K562 (cell line): Measurements from ENCODE around the gene TTYH2. TPM values are rescaled to one million over a fixed set of nuclear protein-coding genes. Genes with fewer than 3 reads are reported as not detected.

ENCODE experiments used
- ADNP ChIP-seq: fragments of 200-800 bp; sonication (Bioruptor generic); IDR thresholded peaks from 2 replicates; pipeline ENCODE4 v1.6.1; 2016; ENCODE audit warnings: missing genetic modification characterization, missing compliant biosample characterization
- BMI1 ChIP-seq: fragments of 150-350 bp; IDR thresholded peaks from 2 replicates; pipeline ENCODE4 v1.6.1; 2014; ENCODE audit warnings: low read length
- BRCA1 ChIP-seq, 2 experiments: fragments of 450-650 bp in 1 of 2; sonication (generic) in 1 of 2; formaldehyde crosslinking in 1 of 2; IDR thresholded peaks; 2 replicates each; pipeline versions ENCODE4 v1.5.0 to v1.6.1; 2017 to 2020; ENCODE audit warnings: mild to moderate bottlenecking in 1 of 2, missing genetic modification reagents in 1 of 2
- BRD9 ChIP-seq: fragments of 450-650 bp; IDR thresholded peaks from 2 replicates; pipeline ENCODE4 v1.6.1; 2018; ENCODE audit warnings: low read depth; ENCODE audit not compliant: partially characterized antibody
- CAMTA2 ChIP-seq: fragments of 250-450 bp; sonication (Bioruptor Pico); conservative IDR thresholded peaks from 2 replicates; pipeline ENCODE4 v1.5.1; 2022
- CBX3 ChIP-seq, 2 experiments: IDR thresholded peaks; 1 replicate in 1 of 2; 2 replicates in 1 of 2; pipeline ENCODE4 v1.6.1; 2012; ENCODE audit warnings: inconsistent platforms in 2 of 2, low read length in 2 of 2, borderline replicate concordance in 1 of 2, control low read depth in 1 of 2
- E2F5 ChIP-seq: sonication (generic); formaldehyde crosslinking; IDR thresholded peaks from 2 replicates; pipeline ENCODE4 v1.8.0; 2022; ENCODE audit warnings: mild to moderate bottlenecking, missing genetic modification reagents
- FOXP1 ChIP-seq: sonication (generic); formaldehyde crosslinking; IDR thresholded peaks from 2 replicates; pipeline ENCODE4 v1.8.0; 2022; ENCODE audit warnings: mild to moderate bottlenecking, missing genetic modification reagents
- RNF2 ChIP-seq: sonication (generic); IDR thresholded peaks from 2 replicates; pipeline ENCODE4 v1.6.1; 2016
- SIX5 ChIP-seq, 2 experiments: IDR thresholded peaks; 2 replicates each; pipeline ENCODE4 v1.6.1; 2011; ENCODE audit warnings: low read length in 2 of 2, borderline replicate concordance in 1 of 2, low read depth in 1 of 2, mild to moderate bottlenecking in 1 of 2, moderate library complexity in 1 of 2; ENCODE audit not compliant: insufficient read depth in 1 of 2
- SNRNP70 ChIP-seq: fragments of 200-400 bp; formaldehyde crosslinking; optimal IDR thresholded peaks from 2 replicates; pipeline ENCODE3; 2017; ENCODE audit warnings: low read depth, low read length
- ZKSCAN1 ChIP-seq: fragments of 150-350 bp; IDR thresholded peaks from 2 replicates; pipeline ENCODE4 v1.6.1; 2016; ENCODE audit warnings: low read depth, low read length
- ZNF347 ChIP-seq: fragments of 450-650 bp; formaldehyde crosslinking; IDR thresholded peaks from 2 replicates; pipeline ENCODE4 v1.4.0; 2020; ENCODE audit warnings: low read depth, mild to moderate bottlenecking, moderate library complexity
- polyA plus RNA-seq, 8 experiments: library from polyadenylated mRNA; depleted of rRNA in 4 of 8; stranded (reverse) in 5 of 8; unstranded in 3 of 8; fragments of >200 nt; fragmentation: Nextera tagmentation in 2 of 8; fragmentation: Illumina TruSeq in 1 of 8; extraction: Ambion mirVana in 2 of 8; extraction: Trizol in 1 of 8; gene quantifications; 2 replicates each; pipeline versions ENCODE4 v1.2.1 to v1.2.3, GENCODE V29; 2011 to 2014; ENCODE audit warnings: inconsistent platforms in 1 of 8, missing spikeins in 1 of 8
- total RNA-seq, 7 experiments: library from RNA; depleted of rRNA in 6 of 7; stranded (reverse); fragments of >200 nt in 6 of 7; fragmentation: Illumina TruSeq in 2 of 7; extraction: Trizol in 2 of 7; gene quantifications; 2 replicates each; pipeline versions ENCODE4 v1.2.1 to v1.2.3, GENCODE V29; 2011 to 2021; ENCODE audit warnings: low replicate concordance in 1 of 7

Gene TTYH2
- total and polyA plus RNA-seq, 9 of the 15 experiments (the other 6 are each of a cell fraction or from before 2014, with no cell fraction given), result 0.03 to 2.0 (median 0.91) TPM

- TF ChIP-seq BRCA1 (IDR thresholded peaks at IDR 0.05), result no peak
- no peak for TF ChIP-seq BRCA1 (CRISPR knock-in tag; IDR thresholded peaks at IDR 0.05)
- TF ChIP-seq ADNP (tag), result no peak
- no peak for TF ChIP-seq ZNF347 (CRISPR knock-in tag)
- no peak for TF ChIP-seq BMI1
- TF ChIP-seq FOXP1 (CRISPR knock-in tag), result peak; percentile 60; the same call in 1 of the 2 replicates
- no peak for TF ChIP-seq RNF2
- no peak for TF ChIP-seq CAMTA2 (CRISPR knock-in tag)
- no peak for TF ChIP-seq E2F5
- TF ChIP-seq ZKSCAN1, result 0 out of 2 replicates have a peak, but pooled peaks have one; percentile 2
- no peak for TF ChIP-seq SNRNP70
- TF ChIP-seq BRD9, result no peak
- TF ChIP-seq SIX5 (IDR thresholded peaks at IDR 0.05; ENCODE audit: borderline replicate concordance in 1 of 2, insufficient read depth in 1 of 2, low read depth in 1 of 2, low read length in 2 of 2), result 0 out of 4 replicates have a peak, but pooled peaks of 1 of the 2 experiments have one; percentile 4
- TF ChIP-seq CBX3 (IDR thresholded peaks at IDR 0.05; ENCODE audit: borderline replicate concordance in 1 of 2, low read length in 2 of 2), result no peak
- TF ChIP-seq, all 486 proteins: peak for 41
Observed at GRCh38 chr17:74212913-74213791, at the start of gene TTYH2 (continued).
